Esophagus muscularis mucosa (tissue), 4 donors: Measurements from ENCODE around the gene TRIM28. TPM values are rescaled to one million over a fixed set of nuclear protein-coding genes. Genes with fewer than 3 reads are reported as not detected.

ENCODE experiments used
- DNase-seq: peaks from one replicate; pipeline ENCODE4 v3.0.0-alpha.2; 2017; ENCODE audit errors: extremely low spot score
- H3K27ac ChIP-seq, 4 donors: fragments of 200-600 bp; sonication (generic); replicated peaks in 1 of 4; 1 replicate in 3 of 4; 2 replicates in 1 of 4; pipeline ENCODE4 v1.5.1; 2016 to 2019; ENCODE audit warnings: mild to moderate bottlenecking in 1 of 4
- H3K27me3 ChIP-seq, 4 donors: fragments of 200-600 bp; sonication (generic); one replicate each; pipeline versions ENCODE4 v1.5.1 to v1.6.0; 2016 to 2019
- H3K36me3 ChIP-seq, 4 donors: fragments of 200-600 bp; sonication (generic); one replicate each; pipeline ENCODE4 v1.5.1; 2016 to 2019
- H3K4me1 ChIP-seq, 4 donors: fragments of 200-600 bp; sonication (generic); one replicate each; pipeline ENCODE4 v1.5.1; 2016 to 2019
- H3K4me3 ChIP-seq, 4 donors: fragments of 200-600 bp; sonication (generic); 1 replicate in 2 of 4; 2 replicates in 2 of 4; pipeline ENCODE4 v1.5.1; 2016 to 2019; ENCODE audit warnings: mild to moderate bottlenecking in 4 of 4, moderate library complexity in 1 of 4
- H3K9me3 ChIP-seq, 4 donors: fragments of 200-600 bp; sonication (generic); 1 replicate in 3 of 4; 2 replicates in 1 of 4; pipeline ENCODE4 v1.5.1; 2016 to 2019
- EP300 ChIP-seq: sonication (generic); formaldehyde crosslinking; IDR thresholded peaks from one replicate; pipeline ENCODE4 v1.6.1; 2017; ENCODE audit warnings: antibody characterized with exemption
- POLR2A ChIP-seq: fragments of 450-650 bp; IDR thresholded peaks from one replicate; pipeline ENCODE4 v1.6.1; 2017; ENCODE audit warnings: antibody characterized with exemption, moderate library complexity, mild to moderate bottlenecking, low read depth
- POLR2AphosphoS5 ChIP-seq, 2 donors: sonication (generic); formaldehyde crosslinking; IDR thresholded peaks; one replicate each; pipeline ENCODE4 v1.6.1; 2017; ENCODE audit warnings: antibody characterized with exemption in 2 of 2
- WGBS: methylation state at CpG from one replicate; pipeline ENCODE4 v1.1.5; 2018; 5-methylcytosine and 5-hydroxymethylcytosine counted together
- intact Hi-C: fragments of 100-400 bp; cut with DNase I; formaldehyde crosslinking; loops from one replicate; pipeline ENCODE4 v1.15.1; 2023
- total RNA-seq, 4 donors: library from RNA; depleted of rRNA; stranded (reverse); fragments of >200 nt; gene quantifications; one replicate each; pipeline versions ENCODE4 v1.1.0 to v1.2.1, GENCODE V29; 2016
- TF ChIP-seq, protein P1 (sequence below), 3 experiments: fragments of 200-600 bp in 2 of 3; fragments of 450-650 bp in 1 of 3; sonication (generic) in 2 of 3; IDR thresholded peaks; one replicate each; pipeline ENCODE4 v1.5.1; 2017 to 2019; ENCODE audit warnings: antibody characterized with exemption in 3 of 3, mild to moderate bottlenecking in 2 of 3, moderate library complexity in 1 of 3

Gene TRIM28
- total RNA-seq, 4 donors from 2014 or later: 152 to 319 (median 264) TPM

DNA sequence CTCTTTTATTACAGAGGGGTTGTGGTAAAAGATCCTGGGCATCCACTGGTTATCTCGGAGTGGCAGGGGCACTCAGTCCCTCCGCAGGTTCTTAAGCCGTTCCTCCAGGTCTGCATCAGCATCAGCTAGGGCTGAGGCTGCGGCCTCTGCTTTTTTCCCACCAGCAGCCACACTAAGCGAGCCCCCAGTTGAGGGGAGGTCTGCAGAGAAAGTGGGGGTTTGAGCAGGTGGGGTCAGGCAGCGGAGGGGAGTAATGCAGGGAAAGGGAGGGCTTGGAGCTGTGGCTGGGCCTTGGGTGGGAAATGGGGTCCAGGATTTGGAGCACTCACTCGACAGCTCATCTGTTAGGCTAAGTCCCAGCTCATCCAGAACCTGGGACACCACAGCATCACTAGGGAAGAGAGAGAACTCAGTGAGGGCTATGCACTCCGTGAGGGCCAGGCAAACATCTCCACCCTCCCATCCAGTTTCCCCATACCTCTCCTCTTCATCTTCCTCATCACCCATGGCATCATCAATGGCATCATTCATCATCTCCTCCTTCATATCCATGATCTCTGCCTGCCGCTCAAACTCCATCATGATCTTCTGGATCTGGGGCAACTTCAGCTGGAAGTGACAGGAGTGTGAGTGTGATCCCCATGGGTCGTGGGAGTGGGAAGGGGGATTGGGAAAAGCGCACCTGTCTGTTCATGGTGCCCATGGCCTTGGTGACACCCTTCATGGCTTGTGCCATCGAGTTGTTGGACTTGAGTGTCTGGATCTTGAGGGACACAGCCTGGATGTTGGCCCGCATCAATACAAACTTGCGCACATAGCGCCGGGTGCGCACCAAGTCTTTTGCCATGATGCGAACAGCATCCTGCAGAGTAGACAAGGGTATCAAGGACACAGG lies 8.0 kb downstream of the TRIM28 start:
- no peak for DNase-seq
- intact Hi-C loops: no loop called here
- no peak overlapping the region for H3K4me3 ChIP-seq
- peaks cover 34 to 57% (median 45%) of the 10 kb centered on the region in 4 donors for H3K4me1 ChIP-seq
- H3K36me3 ChIP-seq: peaks cover 68 to 83% (median 78%) of the 10 kb centered on the region in 4 donors
- WGBS: 89% methylated on average over 17 of the region's 18 CpGs
- no peaks in the 10 kb centered on the region for H3K9me3 ChIP-seq
- H3K27ac ChIP-seq: no peak overlapping the region
- no peaks in the 10 kb centered on the region for H3K27me3 ChIP-seq
- TF ChIP-seq POLR2A (no peak), EP300 (no peak), POLR2AphosphoS5 (IDR thresholded peaks at IDR 0.05) (no peak)
- TF ChIP-seq, protein P1, sequence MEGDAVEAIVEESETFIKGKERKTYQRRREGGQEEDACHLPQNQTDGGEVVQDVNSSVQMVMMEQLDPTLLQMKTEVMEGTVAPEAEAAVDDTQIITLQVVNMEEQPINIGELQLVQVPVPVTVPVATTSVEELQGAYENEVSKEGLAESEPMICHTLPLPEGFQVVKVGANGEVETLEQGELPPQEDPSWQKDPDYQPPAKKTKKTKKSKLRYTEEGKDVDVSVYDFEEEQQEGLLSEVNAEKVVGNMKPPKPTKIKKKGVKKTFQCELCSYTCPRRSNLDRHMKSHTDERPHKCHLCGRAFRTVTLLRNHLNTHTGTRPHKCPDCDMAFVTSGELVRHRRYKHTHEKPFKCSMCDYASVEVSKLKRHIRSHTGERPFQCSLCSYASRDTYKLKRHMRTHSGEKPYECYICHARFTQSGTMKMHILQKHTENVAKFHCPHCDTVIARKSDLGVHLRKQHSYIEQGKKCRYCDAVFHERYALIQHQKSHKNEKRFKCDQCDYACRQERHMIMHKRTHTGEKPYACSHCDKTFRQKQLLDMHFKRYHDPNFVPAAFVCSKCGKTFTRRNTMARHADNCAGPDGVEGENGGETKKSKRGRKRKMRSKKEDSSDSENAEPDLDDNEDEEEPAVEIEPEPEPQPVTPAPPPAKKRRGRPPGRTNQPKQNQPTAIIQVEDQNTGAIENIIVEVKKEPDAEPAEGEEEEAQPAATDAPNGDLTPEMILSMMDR (IDR thresholded peaks at IDR 0.05): no peak

DNA sequence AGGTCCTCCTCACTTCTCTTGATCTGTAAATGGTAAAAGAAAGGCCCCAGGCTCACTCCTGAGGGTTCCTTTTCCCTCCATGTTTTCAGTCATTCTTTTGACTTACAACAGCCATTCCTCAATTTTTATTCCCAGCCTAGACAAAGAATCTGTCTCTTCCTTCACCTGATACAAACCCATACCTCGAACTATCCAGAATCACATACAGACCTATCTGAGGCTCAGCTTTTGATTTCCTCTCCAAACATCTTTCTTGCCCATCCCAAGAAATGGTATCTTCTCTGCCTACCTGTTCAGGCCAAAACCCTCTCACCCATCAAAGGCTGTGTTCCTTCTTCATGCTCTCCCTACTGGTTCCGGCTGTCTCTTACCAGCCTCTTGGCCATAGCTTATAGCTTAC lies 8.8 kb downstream of the TRIM28 start:
- WGBS: 84% methylated on average over 2 of the region's 2 CpGs
- no peak overlapping the region for H3K27ac ChIP-seq
- no peak for DNase-seq
- H3K9me3 ChIP-seq: no peaks in the 10 kb centered on the region
- intact Hi-C loops: no loop called here
- peaks cover 36 to 57% (median 46%) of the 10 kb centered on the region in 4 donors for H3K4me1 ChIP-seq
- no peaks in the 10 kb centered on the region for H3K27me3 ChIP-seq
- H3K4me3 ChIP-seq: no peak overlapping the region
- TF ChIP-seq, protein P1 (IDR thresholded peaks at IDR 0.05): no peak
- no peak for TF ChIP-seq EP300
- TF ChIP-seq POLR2AphosphoS5 (IDR thresholded peaks at IDR 0.05): no peak
- no peak for TF ChIP-seq POLR2A
- peaks cover 61 to 80% (median 75%) of the 10 kb centered on the region in 4 donors for H3K36me3 ChIP-seq

DNA sequence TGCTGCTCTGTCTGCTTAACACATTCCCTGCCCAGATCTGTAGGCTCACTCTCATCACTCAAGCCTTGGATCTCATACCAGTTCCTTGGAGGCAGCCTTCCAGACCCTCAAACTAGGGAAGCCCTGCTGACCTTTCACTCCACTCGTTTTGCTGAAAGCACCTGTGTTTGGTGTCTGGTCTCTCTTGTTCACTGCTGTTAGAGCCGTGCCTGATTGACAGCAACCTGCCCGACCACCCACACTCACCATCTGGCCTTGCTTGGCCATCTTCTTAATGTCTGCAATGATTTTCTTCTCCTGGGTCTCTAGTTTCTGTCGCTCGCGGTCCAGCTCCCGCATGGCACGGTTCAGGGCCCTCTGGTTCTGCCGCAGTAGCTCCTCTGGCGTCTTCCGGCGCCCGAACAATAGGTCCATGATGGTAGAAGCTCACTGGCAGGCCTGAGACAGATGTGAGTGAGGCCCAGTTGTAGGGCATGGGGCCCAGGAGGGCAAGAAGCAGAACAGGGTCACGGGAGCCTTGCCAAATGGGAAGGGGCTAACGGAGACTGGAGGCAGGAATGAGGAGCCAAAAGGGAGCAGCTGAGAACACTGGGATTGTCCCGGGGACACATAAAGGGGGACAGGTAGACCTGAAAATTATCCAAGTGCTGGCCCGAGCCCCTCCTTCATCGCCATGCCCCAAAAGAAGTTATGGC lies 10.1 kb downstream of the TRIM28 start:
- peaks cover 48 to 67% (median 62%) of the 10 kb centered on the region in 4 donors for H3K36me3 ChIP-seq
- H3K27me3 ChIP-seq: no peaks in the 10 kb centered on the region
- TF ChIP-seq EP300: no peak
- no peak for TF ChIP-seq POLR2AphosphoS5 (IDR thresholded peaks at IDR 0.05)
- TF ChIP-seq, protein P1 (IDR thresholded peaks at IDR 0.05): no peak
- no peak for TF ChIP-seq POLR2A
- no peaks in the 10 kb centered on the region for H3K9me3 ChIP-seq
- H3K4me3 ChIP-seq: peak overlapping the region; percentile 70 to 84 (median 75)
- 42% methylated on average over 18 of the region's 18 CpGs for WGBS
- intact Hi-C loops: no loop called here
- DNase-seq: no peak
- H3K4me1 ChIP-seq: peaks cover 37 to 49% (median 46%) of the 10 kb centered on the region in 4 donors
- H3K27ac ChIP-seq: peak overlapping the region; percentile 94 to 100 (median 98)

DNA sequence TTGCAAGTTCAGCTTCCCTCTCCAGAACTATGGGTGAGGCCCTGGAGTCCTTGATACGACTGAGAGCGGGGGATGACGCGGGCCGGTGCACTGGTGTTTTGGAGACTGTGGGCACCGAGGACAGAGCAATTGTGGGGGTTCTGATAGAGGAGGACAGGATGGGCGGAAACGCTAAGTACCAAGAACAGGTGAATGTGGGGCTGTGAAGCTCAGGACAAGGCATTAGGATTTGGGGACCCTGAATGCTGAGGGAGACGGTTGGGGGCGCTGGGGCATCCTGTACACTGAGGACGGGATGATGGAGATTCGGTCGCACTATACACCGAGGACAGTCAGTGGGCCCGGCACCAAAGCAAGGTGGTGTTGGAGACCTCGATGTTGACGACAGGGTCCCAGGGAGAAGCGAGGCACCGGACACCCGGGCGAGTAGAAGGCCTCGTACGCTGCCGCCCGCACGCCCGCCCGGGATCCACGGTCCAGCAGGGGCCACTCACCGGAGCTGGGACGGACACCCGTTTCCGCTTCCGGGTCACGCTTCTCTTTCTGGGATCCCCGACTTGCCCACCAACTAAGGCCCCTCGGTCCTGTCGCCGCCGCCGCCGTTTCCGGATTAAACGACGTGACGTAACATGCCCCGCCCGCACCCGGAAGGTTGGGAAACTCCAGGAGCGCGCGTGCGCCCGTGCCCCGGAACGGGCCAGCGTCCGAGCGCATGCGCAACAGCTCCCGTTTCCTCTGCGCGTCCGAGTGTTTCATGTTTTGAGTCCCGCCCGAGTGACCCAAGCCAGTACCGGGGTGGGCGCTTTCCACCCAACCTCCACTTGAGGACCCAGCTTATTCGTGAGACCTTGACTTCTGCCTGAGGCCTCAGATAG lies 10.9 kb downstream of the TRIM28 start, which contains the start of gene CHMP2A:
Gene CHMP2A, minus strand, starts transcription at position 612 of the 875 bp plus-strand sequence. CDS start 893 bp downstream, outside the sequence.
- Histone ChIP-seq H3K27me3 (no peaks in the 10 kb centered on the region), H3K4me3 (peak within 1 kb of the TSS; percentile 70 to 84 (median 75)), H3K9me3 (no peaks in the 10 kb centered on the region), H3K27ac (peak within 1 kb of the TSS; percentile 94 to 100 (median 98)), H3K4me1 (peaks cover 39 to 50% (median 48%) of the 10 kb centered on the region in 4 donors), H3K36me3 (peaks cover 40 to 59% (median 54%) of the 10 kb centered on the region in 4 donors)
- WGBS: under 1% methylated on average over 25 of the region's 69 CpGs
- intact Hi-C loops: no loop called here
- no peak for TF ChIP-seq EP300
- TF ChIP-seq, protein P1 (IDR thresholded peaks at IDR 0.05): peak in 1 of 3 experiments; percentile 27
- peak; percentile 93 to 98 for TF ChIP-seq POLR2AphosphoS5 (IDR thresholded peaks at IDR 0.05)
- peak; percentile 39 for TF ChIP-seq POLR2A
- peak; percentile 100 for DNase-seq
